DND-41 (cell line): Measurements from ENCODE around the gene ARSI.

ENCODE experiments used
- ATAC-seq: fragments of 200-7000 bp; cut with Tn5 transposase; 3 replicates; pipeline ENCODE4 v1.9.1; 2021; ENCODE audit warnings: low read depth; ENCODE audit not compliant: insufficient read depth
- DNase-seq: peaks from one replicate; pipeline ENCODE4 v3.0.0-alpha.2; 2020
- H2AFZ ChIP-seq: 2 replicates; pipeline ENCODE4 v1.6.0; 2012; ENCODE audit warnings: low read depth, low read length
- H3K27ac ChIP-seq: 2 replicates; pipeline ENCODE4 v1.5.1; 2012; ENCODE audit warnings: low read length, inconsistent platforms
- H3K27me3 ChIP-seq: fragments of 200-600 bp; sonication (generic); 2 replicates; pipeline ENCODE4 v1.6.0; 2012; ENCODE audit warnings: low read length, mild to moderate bottlenecking, inconsistent platforms; ENCODE audit not compliant: insufficient read depth, poor library complexity
- H3K36me3 ChIP-seq: 2 replicates; pipeline ENCODE4 v1.5.1; 2012; ENCODE audit warnings: low read length, inconsistent platforms; ENCODE audit not compliant: insufficient read depth
- H3K4me1 ChIP-seq: 2 replicates; pipeline ENCODE4 v1.5.1; 2012; ENCODE audit warnings: mild to moderate bottlenecking, low read length; ENCODE audit not compliant: insufficient read depth
- H3K4me2 ChIP-seq: 2 replicates; pipeline ENCODE4 v1.6.0; 2012; ENCODE audit warnings: mild to moderate bottlenecking, moderate library complexity, low read length, inconsistent platforms; ENCODE audit not compliant: insufficient read depth
- H3K4me3 ChIP-seq, 2 experiments: fragments of 200-600 bp in 1 of 2; shearing (Covaris generic) in 1 of 2; 2 replicates each; pipeline ENCODE4 v1.5.1; 2012 to 2016; ENCODE audit warnings: inconsistent platforms in 2 of 2, low read length in 2 of 2, mild to moderate bottlenecking in 2 of 2, low read depth in 1 of 2, moderate library complexity in 1 of 2
- H3K79me2 ChIP-seq: 2 replicates; pipeline ENCODE4 v1.6.0; 2012; ENCODE audit warnings: low read length, inconsistent platforms; ENCODE audit not compliant: insufficient read depth
- H3K9ac ChIP-seq: 2 replicates; pipeline ENCODE4 v1.6.0; 2012; ENCODE audit warnings: low read depth, mild to moderate bottlenecking, inconsistent platforms, low read length, moderate library complexity
- H3K9me3 ChIP-seq: 2 replicates; pipeline ENCODE4 v1.5.1; 2012; ENCODE audit warnings: low read length, moderate library complexity, mild to moderate bottlenecking, inconsistent platforms; ENCODE audit not compliant: insufficient read depth, severe bottlenecking
- H4K20me1 ChIP-seq: 2 replicates; pipeline ENCODE4 v1.6.0; 2012; ENCODE audit warnings: low read length; ENCODE audit not compliant: insufficient read depth
- EZH2 ChIP-seq: IDR thresholded peaks from 3 replicates; pipeline ENCODE4 v1.6.1; 2012; ENCODE audit warnings: borderline replicate concordance, low read depth, mild to moderate bottlenecking, moderate library complexity, low read length, inconsistent platforms; ENCODE audit not compliant: severe bottlenecking
- TF ChIP-seq, protein P1 (sequence below): IDR thresholded peaks from 2 replicates; pipeline ENCODE4 v1.5.1; 2012; ENCODE audit warnings: borderline replicate concordance, low read length, moderate library complexity, mild to moderate bottlenecking; ENCODE audit not compliant: poor library complexity, severe bottlenecking; ENCODE audit errors: extremely low read depth

The ARSI gene

DNA sequence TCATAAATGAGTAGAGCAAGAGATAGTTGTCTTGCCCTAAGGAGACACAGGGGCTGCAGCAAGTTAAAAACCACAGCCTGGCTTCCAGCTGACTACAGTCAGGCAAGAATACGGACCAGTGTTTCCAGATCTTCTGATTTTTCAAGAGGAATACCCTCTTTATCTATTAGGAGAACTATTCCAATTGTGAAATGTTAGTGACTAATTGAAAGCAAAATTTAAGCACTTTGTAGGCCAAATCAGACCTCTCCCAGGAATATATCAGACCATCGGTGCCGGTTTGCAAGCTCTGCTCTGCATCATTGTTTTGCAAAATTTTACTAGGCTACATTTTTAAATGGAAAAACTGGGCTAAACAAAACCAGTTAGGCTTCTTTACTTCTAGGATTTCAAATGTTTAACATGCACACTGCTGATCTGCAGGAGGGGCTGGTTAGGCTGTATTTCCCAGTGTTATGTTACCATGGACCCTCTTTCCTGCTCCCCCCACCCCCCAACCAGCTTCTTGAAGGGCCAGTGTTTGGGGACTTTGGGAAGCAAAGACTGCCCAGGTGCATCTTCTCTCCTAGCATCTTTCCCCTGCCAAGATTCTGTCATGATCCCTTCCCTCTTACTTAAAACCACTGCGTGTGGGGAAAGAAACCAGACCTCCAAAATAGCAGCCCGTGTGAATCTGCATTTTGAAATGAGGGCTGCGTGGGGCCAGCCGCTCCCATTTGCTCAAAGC lies 1.1 kb upstream of the ARSI start:
- Histone ChIP-seq H3K9me3 (no peaks in the 10 kb centered on the region), H3K27ac (no peak overlapping the region), H2AFZ (no peak overlapping the region), H3K79me2 (no peaks in the 10 kb centered on the region), H4K20me1 (no peaks in the 10 kb centered on the region), H3K9ac (no peak overlapping the region), H3K4me2 (no peak overlapping the region), H3K4me1 (no peaks in the 10 kb centered on the region), H3K36me3 (no peaks in the 10 kb centered on the region), H3K27me3 (peaks cover 8% of the 10 kb centered on the region), H3K4me3 (no peak overlapping the region)
- TF ChIP-seq, protein P1, sequence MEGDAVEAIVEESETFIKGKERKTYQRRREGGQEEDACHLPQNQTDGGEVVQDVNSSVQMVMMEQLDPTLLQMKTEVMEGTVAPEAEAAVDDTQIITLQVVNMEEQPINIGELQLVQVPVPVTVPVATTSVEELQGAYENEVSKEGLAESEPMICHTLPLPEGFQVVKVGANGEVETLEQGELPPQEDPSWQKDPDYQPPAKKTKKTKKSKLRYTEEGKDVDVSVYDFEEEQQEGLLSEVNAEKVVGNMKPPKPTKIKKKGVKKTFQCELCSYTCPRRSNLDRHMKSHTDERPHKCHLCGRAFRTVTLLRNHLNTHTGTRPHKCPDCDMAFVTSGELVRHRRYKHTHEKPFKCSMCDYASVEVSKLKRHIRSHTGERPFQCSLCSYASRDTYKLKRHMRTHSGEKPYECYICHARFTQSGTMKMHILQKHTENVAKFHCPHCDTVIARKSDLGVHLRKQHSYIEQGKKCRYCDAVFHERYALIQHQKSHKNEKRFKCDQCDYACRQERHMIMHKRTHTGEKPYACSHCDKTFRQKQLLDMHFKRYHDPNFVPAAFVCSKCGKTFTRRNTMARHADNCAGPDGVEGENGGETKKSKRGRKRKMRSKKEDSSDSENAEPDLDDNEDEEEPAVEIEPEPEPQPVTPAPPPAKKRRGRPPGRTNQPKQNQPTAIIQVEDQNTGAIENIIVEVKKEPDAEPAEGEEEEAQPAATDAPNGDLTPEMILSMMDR, result no peak
- TF ChIP-seq EZH2, result no peak
- ATAC-seq (no peak), DNase-seq (no peak)

DNA sequence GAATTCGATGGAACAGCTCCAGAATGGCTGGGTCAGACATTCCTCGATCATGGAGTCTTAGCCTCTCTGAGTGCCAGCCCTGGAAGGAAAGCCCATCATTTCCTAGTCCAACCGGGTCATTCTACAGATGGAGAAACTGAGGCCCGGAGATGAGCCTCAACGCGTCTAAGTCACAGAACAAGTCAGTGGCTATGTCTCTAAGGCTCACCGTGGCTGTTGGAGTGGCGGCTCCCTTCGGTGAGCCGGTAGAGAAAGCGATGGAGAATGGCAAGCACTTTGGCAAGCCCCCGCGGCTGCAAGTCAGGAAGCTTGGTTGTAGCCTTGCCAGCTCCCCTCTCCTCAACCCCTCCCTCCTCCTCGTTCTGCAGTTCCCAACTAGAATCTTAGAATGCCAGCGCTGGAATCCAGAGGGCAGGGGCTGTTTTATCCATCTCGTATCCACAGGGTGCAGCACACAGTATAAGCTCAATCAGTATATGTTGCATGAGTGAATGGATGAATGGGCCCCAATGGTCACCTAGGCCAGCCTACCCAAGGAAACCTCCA lies 438 bp upstream of the ARSI start:
- H3K9ac ChIP-seq, result no peak overlapping the region
- H3K27ac ChIP-seq, result no peak overlapping the region
- no peak overlapping the region for H2AFZ ChIP-seq
- H3K4me1 ChIP-seq, result no peaks in the 10 kb centered on the region
- no peak overlapping the region for H3K4me3 ChIP-seq
- no peaks in the 10 kb centered on the region for H4K20me1 ChIP-seq
- no peak for DNase-seq
- TF ChIP-seq, protein P1, result no peak
- no peak for TF ChIP-seq EZH2
- H3K36me3 ChIP-seq, result no peaks in the 10 kb centered on the region
- H3K79me2 ChIP-seq, result no peaks in the 10 kb centered on the region
- no peak for ATAC-seq
- H3K9me3 ChIP-seq, result no peaks in the 10 kb centered on the region
- peaks cover 8% of the 10 kb centered on the region for H3K27me3 ChIP-seq
- no peak overlapping the region for H3K4me2 ChIP-seq

DNA sequence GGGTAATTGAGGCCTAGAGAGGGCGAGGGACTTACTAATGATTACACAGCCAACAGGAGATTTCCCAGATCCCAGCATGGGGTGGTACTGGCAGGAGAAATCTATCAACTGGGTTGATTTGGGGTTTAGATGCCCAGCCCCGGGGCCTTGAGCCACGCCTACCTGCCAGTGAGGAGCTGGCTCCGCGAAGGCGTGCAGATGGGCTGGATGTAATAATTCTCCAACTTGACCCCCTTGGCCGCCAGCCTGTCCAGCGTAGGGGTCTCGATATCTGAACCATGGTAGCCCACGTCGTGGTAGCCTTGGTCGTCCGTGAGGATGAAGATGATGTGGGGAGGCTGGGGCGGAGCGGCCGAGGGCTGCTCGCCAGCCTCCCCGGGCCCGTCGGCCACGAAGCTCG lies 804 bp downstream of the ARSI start:
- Histone ChIP-seq H3K27me3 (peaks cover 8% of the 10 kb centered on the region), H3K9me3 (no peaks in the 10 kb centered on the region), H3K4me3 (no peak overlapping the region), H3K4me1 (no peaks in the 10 kb centered on the region), H4K20me1 (no peaks in the 10 kb centered on the region), H3K27ac (no peak overlapping the region), H3K79me2 (no peaks in the 10 kb centered on the region), H3K4me2 (no peak overlapping the region), H3K9ac (no peak overlapping the region), H2AFZ (no peak overlapping the region), H3K36me3 (no peaks in the 10 kb centered on the region)
- TF ChIP-seq, protein P1, result no peak
- TF ChIP-seq EZH2, result no peak
- ATAC-seq (no peak), DNase-seq (no peak)
